HG03378 (cell line): Measurements from ENCODE around the gene TTC9C.
A peak's percentile ranks its signal among the peaks of the same experiment; 100 is the strongest.
"Not testable (repeated sequence)": the region's sequence is repeated elsewhere in the genome, so short reads cannot be mapped to it uniquely, and the experiment has no call there.

Experiments
- ATAC-seq: cut with Tn5 transposase; IDR thresholded peaks from one replicate; pipeline ENCODE4 v1.9.1; 2021; ENCODE audit warnings: mild to moderate bottlenecking, moderate library complexity; ENCODE audit not compliant: unreplicated experiment

Gene TTC9C, protein sequence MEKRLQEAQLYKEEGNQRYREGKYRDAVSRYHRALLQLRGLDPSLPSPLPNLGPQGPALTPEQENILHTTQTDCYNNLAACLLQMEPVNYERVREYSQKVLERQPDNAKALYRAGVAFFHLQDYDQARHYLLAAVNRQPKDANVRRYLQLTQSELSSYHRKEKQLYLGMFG

DNA sequence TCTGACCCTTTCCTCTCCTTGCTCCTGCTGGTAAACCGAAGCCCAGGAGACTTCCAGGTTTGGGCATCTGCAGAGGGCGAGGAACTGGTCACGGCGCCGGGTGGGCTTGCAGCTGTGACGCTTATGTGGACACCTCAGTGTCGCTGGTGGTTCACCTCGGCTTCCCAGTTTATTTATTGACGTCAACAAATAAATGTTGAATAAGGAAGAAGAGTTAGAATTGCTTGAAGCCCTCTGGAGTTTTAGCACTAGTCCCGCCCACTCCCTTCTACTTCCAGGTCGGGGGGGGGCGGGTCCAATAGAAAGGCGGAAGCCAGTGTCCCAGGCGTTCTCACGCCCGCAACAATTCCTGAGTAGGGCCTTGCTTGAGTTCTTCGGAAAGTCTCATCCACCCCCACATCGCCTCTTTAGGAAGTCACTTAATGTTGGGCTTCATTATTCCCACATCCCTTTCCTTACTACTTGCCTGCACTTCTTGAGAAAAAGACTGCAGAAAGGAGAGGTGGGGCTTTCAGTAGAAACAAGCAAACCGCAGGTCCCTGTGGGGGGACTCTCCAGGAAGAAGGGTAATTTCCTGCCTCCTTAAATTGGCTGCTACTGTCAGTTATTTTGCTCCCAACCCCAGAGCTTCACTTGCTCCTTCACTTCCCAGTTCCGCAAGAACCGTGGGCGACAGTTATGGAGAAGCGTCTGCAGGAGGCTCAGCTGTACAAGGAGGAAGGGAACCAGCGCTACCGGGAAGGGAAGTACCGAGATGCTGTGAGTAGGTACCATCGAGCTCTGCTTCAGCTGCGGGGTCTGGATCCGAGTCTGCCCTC, at the start of gene TTC9C:
TTC9C (plus strand) TSS at position 316 of the 818 bp plus-strand sequence; CDS start at position 679, 363 bp downstream.
- peak; percentile 27 for ATAC-seq

DNA sequence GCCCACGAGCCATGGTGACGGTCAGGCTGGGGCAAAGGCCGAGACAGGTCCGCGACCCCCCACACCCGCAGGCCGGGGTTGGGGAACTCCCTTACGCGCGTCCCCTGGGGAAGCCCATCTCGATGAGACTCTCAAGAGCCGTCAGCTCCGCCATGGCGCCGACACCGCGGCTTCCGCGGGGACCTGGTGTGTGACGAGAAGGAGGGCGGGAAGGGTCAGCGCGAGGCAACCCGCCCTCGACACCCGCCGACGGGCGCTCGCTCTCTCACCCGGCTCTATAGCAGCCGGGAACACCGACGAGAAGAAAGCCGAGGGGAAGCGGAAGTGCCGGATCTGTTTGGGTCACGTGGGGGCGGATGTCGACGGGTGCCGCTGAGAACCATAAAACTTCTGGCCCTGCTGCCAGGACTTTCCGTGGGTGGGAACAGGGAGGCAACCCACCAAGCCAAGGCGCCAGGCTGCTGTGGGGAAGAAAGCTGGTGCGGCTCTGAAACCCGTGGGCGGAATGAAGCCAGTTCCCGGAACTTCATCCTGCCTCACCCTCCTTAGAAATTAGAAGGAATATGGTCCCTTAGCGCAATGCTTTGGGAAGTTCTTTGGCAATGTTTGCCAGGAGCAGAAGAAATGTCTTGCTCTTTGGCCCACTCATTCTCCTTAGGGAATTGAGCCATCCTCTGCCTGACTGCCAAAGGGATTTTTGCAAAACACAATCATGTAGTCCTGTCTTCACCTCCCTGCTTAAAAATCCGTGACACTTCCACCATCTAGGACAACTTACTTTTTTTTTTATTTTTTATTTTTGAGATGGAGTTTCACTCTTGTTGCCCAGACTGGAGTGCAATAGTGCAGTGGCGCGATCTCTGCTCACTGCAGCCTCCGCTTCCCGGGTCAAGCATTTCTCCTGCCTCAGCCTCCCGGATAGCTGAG, 49.3 kb upstream of the TTC9C start, which contains the start of gene UBXN1:
UBXN1 (minus strand) TSS at position 304 of the 927 bp plus-strand sequence; CDS start at position 154, 150 bp downstream.
- ATAC-seq, result peak; percentile 52

DNA sequence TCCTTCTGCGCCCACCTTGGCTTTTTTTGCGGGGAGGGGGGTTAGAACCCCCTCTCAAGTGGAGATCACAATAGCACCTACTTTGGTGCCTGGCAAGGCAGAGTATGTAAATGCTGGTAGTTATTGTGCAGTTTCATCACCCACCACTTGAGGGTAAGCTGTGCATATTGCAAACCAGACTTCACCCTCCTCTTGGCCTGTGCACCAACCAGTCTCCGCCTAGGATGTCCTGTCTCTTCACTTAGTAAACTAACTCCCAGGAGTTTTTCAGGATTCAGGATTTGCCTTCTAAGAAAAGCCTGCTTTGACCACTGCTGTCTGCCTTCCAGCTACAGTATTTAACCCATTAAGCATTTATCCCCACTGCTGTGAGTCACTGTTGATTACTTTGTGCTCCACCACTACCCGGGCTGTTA, 47.5 kb upstream of the TTC9C start:
- peak; percentile 72 for ATAC-seq

DNA sequence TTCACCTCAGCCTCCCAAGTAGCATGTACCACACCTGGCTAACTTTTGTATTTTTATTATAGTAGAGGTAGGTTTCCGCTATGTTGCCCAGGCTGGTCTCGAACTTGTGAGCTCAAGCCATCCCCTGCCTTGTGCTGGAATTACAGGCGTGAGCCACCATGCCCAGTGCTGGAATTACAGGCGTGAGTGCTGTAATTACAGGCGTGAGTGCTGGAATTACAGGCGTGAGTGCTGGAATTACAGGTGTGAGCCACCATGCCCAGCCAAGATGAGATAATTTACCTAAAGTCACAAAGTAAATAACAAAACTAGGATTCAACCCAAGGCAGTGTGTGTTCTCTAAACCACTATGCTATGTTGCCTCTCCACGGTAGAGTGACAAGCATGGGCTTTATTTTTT, 45.8 kb upstream of the TTC9C start:
- ATAC-seq, result no peak

DNA sequence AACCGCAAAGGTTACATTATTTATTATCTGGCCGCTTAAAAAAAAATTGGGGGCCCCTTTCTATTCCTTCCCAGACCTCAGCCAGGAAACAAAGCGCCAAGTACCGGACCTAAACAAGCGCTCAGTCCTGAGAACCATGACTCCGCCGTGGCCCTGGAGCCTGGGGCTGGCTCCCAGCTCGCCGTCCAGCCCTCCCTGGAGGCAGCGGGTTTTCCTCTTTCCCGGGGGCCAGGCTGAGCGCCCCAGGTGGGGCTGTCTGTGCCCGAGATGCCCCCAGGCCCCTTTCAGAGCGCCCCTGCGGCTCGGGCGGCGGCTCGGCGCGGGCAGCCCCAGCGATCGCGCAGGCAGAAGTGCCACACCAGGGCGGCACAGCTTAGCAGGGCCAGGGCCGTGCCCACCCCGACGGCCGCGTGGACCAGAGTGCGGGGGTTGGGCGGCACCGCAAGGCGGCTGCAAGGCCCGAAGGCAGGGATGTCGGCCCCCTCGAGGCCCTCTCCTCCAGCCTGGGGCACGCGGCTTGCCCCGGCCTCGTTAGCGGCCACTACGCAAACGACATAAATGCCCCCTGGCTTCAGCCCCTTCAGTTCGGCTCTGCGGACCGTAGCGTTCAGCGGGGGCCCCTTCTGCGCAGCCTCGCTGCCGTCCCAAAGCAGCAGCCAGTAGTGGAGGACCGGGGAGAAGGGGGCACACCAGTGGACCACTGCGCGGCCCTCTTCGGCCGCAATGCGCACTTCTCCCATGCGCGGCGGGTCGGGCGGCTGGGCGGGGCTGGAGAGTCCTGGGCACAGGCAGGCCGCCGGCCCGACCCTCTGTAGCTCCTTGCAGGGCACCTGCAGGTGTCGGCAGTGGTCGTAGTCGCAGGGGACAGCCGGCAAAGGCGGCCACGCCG, 40.5 kb upstream of the TTC9C start:
- ATAC-seq, result no peak

DNA sequence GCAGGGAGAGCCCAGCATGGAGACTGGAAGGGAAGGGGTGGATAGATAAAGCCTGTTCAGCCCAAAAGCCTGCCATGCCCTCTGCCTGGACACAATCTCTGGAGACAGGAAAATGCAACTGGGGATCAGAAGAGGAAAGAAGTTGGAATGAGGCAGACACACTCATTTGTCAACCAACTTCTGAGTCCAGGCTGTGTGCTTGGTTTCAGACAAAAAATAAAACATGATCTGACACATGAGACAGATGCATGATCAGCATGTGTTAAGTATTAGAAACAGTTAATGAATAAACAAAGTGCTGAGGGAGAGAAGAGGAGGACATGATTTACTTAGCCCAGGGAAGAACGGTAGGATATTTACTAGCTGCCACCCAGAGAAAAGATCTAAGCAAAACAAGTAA, 39.8 kb upstream of the TTC9C start:
- no peak for ATAC-seq

DNA sequence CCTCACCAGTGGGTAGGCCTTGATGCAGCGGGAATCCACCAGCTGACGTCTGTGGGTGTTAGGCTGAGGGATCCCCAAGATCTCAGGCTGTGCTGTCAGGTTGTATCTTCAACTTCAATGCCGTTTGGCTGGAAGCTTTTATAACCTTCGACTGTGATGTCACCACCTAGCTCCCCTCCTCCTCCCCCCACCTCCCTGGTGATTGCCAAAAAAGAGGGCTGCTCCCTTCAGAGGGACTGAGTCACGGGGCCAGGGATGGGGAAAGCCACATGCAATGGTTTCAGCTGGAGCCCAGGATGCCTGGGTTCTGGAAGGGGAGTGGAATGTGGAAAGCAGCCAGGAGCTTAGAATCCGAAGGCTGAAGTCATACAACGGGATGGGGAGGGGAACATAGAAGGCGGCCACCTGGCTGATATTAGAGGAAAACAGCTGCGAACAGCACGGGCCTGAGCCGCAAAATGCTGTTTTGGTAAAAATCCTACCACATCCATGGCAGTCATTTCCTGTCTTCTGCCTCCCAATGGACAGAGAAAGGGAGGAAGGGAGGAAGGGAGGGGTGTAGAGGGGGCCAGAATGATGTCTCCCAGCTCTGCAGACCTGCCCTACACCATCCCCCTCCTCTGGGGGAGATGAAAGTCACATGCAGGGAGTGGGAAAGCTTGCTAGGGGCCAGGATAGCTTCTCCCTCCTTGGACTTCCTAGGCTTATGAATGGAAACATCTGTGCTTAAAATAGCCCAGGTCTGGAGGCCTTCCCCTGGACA, 38.7 kb upstream of the TTC9C start, which contains the start of gene LRRN4CL:
LRRN4CL (minus strand) TSS at position 110 of the 763 bp plus-strand sequence. CDS start 1,022 bp downstream, outside the sequence.
- ATAC-seq, result no peak

DNA sequence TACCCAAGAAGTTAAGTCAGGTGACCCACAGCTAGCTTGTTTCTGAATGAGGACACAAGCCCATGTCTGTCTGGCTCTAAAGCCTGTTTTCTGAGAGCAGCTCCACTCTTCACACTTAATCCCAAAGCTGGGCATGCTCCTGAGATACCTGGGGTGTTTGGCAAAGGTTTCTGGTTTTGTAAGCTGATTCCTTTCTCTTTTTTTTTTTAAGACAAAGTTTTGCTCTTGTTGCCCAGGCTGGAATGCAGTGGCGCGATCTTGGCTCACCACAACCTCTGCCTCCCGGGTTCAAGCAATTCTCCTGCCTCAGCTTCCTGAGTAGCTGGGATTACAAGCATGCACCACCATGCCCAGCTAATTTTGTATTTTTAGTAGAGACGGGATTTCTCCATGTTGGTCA, 34.7 kb upstream of the TTC9C start:
- ATAC-seq, result not testable (repeated sequence)

DNA sequence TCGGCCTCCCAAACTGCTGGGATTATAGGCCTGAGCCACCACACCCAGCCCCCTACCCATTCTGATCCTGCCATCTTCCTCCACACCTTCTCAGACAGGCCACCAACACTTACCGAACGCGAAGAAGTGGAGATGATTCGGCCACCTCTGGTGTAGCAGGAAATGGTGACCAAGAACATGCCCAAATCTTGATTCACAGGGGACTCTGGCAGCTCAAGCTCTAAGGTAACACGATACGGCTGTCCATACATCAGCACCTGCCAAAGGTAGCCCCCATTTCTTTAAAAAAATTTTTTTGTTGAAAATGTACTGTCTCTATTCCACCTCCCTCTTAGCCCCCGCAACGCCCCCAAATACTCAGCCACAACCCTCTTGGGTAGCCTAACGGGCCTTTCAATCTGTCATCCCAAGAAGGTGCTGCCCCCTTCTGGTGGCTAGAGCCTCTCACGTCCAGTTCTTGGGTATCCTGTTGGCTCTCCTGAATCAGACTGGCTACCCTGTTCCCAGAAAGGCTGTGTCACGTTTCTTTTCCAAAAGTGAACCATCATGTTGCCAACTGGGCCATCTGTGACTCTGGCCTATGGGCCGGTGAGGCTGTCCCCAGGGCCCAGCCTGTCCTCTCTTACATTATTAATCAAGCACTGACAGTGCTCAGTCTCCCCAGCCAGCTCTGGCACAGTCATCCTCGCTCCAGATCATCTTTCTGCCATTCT, 33.7 kb upstream of the TTC9C start:
- no peak for ATAC-seq

DNA sequence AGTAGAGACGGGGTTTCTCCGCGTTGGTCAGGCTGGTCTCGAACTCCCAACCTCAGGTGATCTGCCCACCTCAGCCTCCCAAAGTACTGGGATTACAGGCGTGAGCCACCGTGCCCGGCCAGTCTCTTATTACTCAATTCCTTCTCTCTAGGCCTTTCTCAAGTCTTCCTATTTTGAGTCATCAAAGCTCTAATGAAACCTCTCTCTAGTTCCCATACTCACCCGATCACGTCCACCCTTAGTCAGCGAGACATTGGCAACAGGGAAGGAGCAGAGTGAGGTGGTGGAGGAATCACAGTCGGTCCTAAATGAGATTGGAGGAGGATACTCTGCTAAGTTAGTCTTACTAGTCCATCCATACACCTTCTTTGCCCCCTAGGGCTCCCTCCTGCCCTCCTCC, 26.0 kb upstream of the TTC9C start:
- ATAC-seq, result no peak

DNA sequence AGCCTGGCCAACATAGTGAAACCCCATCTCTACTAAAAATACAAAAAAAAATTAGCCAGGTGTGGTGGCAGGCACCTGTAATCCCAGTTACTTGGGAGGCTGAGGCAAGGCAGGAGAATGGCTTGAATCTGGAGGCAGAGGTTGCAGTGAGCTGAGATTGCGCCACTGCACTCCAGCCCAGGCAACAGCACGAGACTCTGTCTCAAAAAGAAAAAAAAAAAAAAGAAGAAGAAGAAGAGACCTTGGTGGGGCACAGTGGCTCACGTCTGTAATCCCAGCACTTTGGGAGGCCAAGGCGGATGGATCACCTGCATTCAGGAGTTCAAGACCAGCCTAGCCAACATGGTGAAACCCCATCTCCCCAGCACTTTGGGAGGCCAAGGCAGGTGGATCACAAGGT, 24.4 kb upstream of the TTC9C start:
- not testable (repeated sequence) for ATAC-seq

DNA sequence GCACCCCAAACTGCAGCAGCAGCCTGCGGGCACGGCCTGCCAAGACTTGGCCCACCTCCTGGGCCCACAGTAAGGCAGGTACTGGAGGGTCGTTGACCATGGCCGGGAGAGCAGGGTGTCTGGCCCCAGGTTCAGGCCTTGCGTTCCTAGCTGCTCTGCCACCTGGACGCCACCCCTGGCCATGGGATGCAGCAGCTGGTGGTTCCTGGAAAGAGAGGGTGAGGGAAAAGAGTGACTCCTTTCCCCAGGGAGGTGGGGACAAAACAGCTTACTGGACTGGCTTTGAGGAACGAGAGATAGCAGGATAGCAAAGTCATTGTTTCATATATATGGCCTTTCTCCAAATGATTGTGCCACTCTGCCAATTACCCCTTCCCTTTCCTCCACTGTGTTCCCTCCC, 22.9 kb upstream of the TTC9C start:
- no peak for ATAC-seq

DNA sequence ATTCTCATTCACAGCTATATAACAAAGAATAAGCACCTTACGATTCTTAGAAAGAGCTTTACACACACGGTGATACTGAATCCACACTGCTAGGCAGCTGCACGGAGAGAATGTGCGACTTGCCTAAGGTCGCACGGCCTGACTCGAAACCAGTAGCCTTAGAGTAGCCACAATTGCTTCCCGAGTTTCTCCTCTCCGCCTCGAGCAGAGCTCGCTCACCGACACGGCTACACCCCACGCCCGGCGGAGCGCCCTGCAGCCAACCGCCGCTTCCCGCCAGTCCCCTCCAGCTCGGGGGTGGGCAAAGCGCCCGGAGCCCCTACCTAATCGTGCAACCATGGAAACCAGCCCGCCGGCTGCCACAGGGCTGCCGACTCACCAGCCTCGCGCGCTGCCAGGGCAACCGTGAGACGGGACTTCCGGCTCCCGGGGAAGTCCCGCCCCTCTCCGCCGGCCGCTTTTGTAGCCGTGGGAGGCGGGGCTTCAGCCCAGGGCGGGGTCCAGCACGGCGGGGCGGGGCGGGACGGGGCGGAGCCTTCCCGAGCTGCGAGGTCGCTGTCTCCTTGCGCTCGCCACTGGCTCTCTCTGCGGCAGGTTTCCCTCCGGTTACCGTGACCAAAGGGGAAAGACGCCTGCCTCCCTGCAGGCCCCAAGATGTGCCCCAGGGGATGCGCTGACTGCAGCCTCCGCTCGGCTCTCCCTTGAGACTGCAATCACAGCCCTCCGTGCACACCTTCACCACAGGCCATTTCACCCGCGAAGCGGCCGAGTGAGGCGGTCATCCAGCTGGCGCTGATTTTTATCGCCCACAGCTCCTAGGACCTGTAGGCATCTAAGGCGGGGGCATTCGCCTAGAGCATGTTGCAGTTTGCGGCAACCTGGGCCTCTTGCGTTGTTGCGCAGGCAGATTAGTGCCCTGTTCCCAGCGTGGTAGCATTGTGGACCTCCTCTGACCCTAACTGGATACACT, 22.1 kb upstream of the TTC9C start:
- ATAC-seq, result no peak

DNA sequence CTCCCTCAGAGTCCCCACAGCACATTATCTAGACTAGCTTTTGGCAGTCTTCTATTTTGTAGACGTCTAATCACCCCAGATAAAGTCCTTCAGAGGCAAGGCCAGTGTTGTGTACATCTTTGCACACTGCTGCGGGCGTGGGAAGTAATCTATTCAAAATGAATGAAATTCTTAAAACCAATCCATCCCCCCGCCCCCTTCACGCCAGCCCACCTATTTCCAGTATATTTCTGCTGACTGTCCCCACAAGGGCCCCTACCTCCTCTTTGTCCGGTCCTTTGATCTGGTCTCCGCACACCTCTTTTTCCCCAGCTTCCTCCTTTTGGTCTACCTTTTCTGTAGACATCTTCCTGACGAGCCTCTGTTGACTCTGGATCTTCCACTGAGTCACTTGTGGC, 21.4 kb upstream of the TTC9C start:
- ATAC-seq, result no peak

DNA sequence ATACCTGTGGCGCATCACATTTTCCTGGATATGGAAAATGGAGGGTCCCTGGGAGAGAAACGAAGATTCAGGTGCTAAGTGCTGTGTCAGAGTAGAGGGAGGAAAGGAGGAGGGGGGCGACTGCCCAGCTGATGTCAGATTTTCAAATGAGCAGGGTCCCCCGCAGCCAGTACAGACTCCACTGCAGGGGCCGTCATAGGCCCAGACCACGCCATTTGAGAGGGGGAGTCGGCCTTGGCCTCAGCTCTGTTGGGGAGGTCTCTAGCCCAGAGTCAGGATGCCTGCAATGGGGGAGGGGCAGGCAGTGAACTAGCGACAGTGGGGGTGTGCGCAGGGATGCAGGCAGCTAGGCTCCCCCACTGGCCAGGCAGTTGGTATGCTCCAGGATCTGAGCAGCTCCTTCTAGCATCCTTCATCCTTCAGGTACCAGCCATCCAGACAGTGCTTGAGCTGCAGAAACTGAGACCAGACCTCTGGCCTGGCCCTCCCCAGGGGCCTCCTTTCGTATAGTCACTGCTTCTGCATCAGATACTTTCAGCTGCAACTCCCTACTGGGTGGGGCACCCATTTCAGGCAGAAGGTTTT, 20.9 kb upstream of the TTC9C start, which contains the start of the genes BSCL2 and GNG3:
BSCL2 (minus strand) TSS at position 148 of the 585 bp plus-strand sequence. CDS start 229 bp downstream, outside the sequence.
GNG3 (plus strand) TSS at position 400 of the 585 bp plus-strand sequence. CDS start 620 bp downstream, outside the sequence.
- ATAC-seq, result no peak

DNA sequence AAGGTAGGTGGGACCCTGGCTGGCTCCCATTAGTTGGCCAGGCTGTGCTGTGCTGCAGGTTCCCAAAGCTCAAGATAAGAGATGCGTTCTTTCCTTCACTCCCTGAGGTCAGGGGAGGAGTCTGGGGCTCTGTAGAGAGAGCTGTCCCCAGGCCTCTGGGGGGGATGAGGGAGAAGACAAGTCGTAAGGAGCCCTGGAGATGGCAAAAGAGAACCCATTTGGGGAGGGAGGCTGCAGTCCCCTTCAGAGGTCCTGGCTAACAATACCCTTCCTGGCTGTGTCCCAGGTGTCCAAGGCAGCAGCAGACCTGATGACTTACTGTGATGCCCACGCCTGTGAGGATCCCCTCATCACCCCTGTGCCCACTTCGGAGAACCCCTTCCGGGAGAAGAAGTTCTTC, 19.9 kb upstream of the TTC9C start:
- no peak for ATAC-seq

DNA sequence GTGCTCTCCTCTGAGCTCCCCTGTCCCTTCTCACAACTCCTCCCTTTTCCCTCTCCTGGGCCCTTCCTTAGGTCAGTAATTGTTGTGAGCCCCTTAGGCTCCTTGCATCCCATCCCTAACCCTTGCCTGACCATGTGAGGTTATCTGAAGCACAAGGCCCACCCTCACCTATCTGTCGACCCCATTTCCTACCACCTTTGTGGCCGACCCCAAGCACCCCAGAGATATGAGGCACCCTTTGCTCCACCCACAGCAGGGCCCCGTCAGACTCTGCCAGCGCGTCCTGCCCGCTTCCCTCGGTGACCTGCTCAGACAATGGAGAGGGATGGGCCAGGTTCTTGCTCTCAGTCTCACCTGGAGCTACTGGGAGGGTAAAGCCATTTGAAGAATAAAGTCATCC, 19.5 kb upstream of the TTC9C start:
- ATAC-seq, result no peak
